Left cardiac atrium (tissue), 4 donors: ENCODE results near the gene NFRKB. TPM values are rescaled to one million over a fixed set of nuclear protein-coding genes. Genes with fewer than 3 reads are reported as not detected.
"Not testable (repeated sequence)": the region's sequence is repeated elsewhere in the genome, so short reads cannot be mapped to it uniquely, and the experiment has no call there.

Source experiments
- ATAC-seq, 2 donors: fragments of 200-7000 bp; cut with Tn5 transposase; one replicate each; pipeline ENCODE4 v1.9.1; 2020; ENCODE audit warnings: mild to moderate bottlenecking in 2 of 2, moderate library complexity in 2 of 2
- DNase-seq: peaks from one replicate; pipeline ENCODE4 v3.0.0-alpha.2; 2020
- intact Hi-C, 2 donors: fragments of 100-400 bp; cut with DNase I; formaldehyde crosslinking; loops; one replicate each; pipeline versions ENCODE4 v1.14.1 to v1.15.1; 2022 to 2023
- total RNA-seq, 2 donors: library from RNA; stranded (reverse); fragmentation: NEBNext Ultra II Directional; extraction: Animal tissue kit (Norgen Biotek cat#: 25700); gene quantifications; one replicate each; pipeline ENCODE4 v1.2.1, GENCODE V29; 2021
- donor health status: DM: no; HTN: yes; CAD: no.
- donor health status: DM: no; HTN: yes; CAD: no; lungs with severe emphysema.
- donor health status: DM: yes; HTN: yes; CAD: no.
- donor health status: Dilated cardiomyopathy.

The NFRKB gene
- total RNA-seq, 2 donors from 2014 or later, result 9.9 to 10.2 TPM

- no peak for DNase-seq
- intact Hi-C loops, result no loop called here
Measured at GRCh38 chr11:129849447-129850130, 45.8 kb downstream of the NFRKB start.

GRCh38 chr11:129847361-129847760 lies 48.0 kb downstream of the NFRKB start:
- DNase-seq, ATAC-seq, intact Hi-C loops: not testable (repeated sequence)

More at GRCh38 chr11:129849447-129850130, 45.8 kb downstream of the NFRKB start:
- no peak for ATAC-seq

- intact Hi-C loops, result no loop called here
- DNase-seq (no peak), ATAC-seq (no peak)
Measured at GRCh38 chr11:129846508-129847335, 48.7 kb downstream of the NFRKB start.

Other genes with a start within 250 kb of the NFRKB start
- gene TMEM45B, start 79.7 kb downstream of the NFRKB start, total RNA-seq, result not detected
- gene PRDM10, start 107.3 kb upstream of the NFRKB start, total RNA-seq, result 1 to 10 TPM; 3.8 to 6.1 TPM
- 100 to 1,000 TPM; 298 to 322 TPM for gene APLP2, start 174.3 kb upstream of the NFRKB start, total RNA-seq